C4-2B (cell line): ENCODE results near the gene IQCE.

ENCODE experiments used
- CTCF ChIP-seq: fragments of 450-650 bp; conservative IDR thresholded peaks from 2 replicates; pipeline ENCODE4 v1.5.1; 2017; ENCODE audit warnings: mild to moderate bottlenecking
- ZFX ChIP-seq: fragments of 450-650 bp; IDR thresholded peaks from 2 replicates; pipeline ENCODE4 v1.6.1; 2017

- TF ChIP-seq CTCF (no peak), ZFX (no peak)
Observed at GRCh38 chr7:2521341-2521745, 37.4 kb upstream of the IQCE start.
